ENCODE measurements around the gene PHLDB2.

PHLDB2 gene

GRCh38 chr3:111907151-111907550 lies 48.1 kb downstream of the PHLDB2 start:
- H3K4me3 ChIP-seq (ENCODE audit: low read depth, low read length): no peak overlapping the region
- DNase-seq (ENCODE audit: low read depth): no peak
- no peak for TF ChIP-seq MAX (IDR thresholded peaks at IDR 0.05; ENCODE audit: low read depth, low read length)
- no peak for TF ChIP-seq MYC (IDR thresholded peaks at IDR 0.05; ENCODE audit: low read depth, low read length)
- TF ChIP-seq, protein P1, sequence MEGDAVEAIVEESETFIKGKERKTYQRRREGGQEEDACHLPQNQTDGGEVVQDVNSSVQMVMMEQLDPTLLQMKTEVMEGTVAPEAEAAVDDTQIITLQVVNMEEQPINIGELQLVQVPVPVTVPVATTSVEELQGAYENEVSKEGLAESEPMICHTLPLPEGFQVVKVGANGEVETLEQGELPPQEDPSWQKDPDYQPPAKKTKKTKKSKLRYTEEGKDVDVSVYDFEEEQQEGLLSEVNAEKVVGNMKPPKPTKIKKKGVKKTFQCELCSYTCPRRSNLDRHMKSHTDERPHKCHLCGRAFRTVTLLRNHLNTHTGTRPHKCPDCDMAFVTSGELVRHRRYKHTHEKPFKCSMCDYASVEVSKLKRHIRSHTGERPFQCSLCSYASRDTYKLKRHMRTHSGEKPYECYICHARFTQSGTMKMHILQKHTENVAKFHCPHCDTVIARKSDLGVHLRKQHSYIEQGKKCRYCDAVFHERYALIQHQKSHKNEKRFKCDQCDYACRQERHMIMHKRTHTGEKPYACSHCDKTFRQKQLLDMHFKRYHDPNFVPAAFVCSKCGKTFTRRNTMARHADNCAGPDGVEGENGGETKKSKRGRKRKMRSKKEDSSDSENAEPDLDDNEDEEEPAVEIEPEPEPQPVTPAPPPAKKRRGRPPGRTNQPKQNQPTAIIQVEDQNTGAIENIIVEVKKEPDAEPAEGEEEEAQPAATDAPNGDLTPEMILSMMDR (IDR thresholded peaks at IDR 0.05; ENCODE audit: low read depth, low read length): no peak
- TF ChIP-seq POLR2A (IDR thresholded peaks at IDR 0.05; ENCODE audit: extremely low read depth, insufficient read length): no peak

DNA sequence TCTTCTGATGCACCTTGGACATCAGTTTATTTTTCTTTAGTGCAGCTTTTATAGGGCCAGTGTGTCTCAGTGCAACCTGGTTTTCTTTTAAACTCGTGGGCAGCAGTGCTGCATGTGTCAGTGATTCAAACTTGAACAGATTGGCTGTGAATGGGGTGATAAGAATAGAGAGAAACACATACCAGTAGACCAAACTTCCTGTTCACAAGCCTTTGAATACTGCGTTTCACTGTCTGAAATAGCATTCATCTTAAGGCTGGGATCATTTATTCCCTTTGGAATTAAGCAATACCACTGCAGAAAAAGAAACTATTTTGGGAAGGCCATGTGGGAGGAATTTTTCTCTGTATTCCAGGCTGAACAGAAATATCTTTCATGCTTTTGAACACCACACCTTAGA lies 51.7 kb downstream of the PHLDB2 start:
- no peak overlapping the region for H3K4me3 ChIP-seq (ENCODE audit: low read depth, low read length)
- DNase-seq (ENCODE audit: low read depth): no peak
- TF ChIP-seq, protein P1 (IDR thresholded peaks at IDR 0.05; ENCODE audit: low read depth, low read length): no peak
- no peak for TF ChIP-seq MYC (IDR thresholded peaks at IDR 0.05; ENCODE audit: low read depth, low read length)
- TF ChIP-seq POLR2A (IDR thresholded peaks at IDR 0.05; ENCODE audit: extremely low read depth, insufficient read length): no peak
- no peak for TF ChIP-seq MAX (IDR thresholded peaks at IDR 0.05; ENCODE audit: low read depth, low read length)

GRCh38 chr3:111911446-111911845 lies 52.4 kb downstream of the PHLDB2 start:
- no peak overlapping the region for H3K4me3 ChIP-seq (ENCODE audit: low read depth, low read length)
- no peak for DNase-seq (ENCODE audit: low read depth)
- no peak for TF ChIP-seq MYC (IDR thresholded peaks at IDR 0.05; ENCODE audit: low read depth, low read length)
- TF ChIP-seq POLR2A (IDR thresholded peaks at IDR 0.05; ENCODE audit: extremely low read depth, insufficient read length): no peak
- TF ChIP-seq, protein P1 (IDR thresholded peaks at IDR 0.05; ENCODE audit: low read depth, low read length): no peak
- no peak for TF ChIP-seq MAX (IDR thresholded peaks at IDR 0.05; ENCODE audit: low read depth, low read length)

DNA sequence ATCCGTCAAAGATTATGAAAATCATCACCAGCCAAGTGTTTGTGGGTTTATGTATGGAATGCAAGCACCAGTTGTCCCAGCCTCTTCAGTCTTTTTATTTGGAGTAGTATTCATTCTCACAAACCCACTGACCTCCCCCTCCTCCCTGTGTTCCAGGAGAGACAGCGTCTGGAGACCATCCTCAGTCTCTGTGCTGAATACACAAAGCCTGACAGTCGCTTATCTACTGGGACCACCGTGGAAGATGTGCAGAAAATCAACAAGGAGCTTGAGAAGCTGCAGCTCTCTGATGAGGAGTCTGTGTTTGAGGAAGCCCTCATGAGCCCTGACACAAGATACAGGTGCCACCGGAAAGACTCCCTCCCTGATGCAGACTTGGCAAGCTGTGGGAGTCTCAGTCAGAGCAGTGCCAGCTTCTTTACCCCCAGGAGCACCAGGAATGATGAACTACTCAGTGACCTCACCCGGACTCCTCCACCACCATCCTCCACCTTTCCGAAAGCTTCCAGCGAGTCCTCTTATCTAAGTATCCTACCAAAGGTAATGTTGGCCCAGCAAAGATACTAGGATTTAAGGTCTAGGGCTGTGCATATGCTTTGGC lies 54.2 kb downstream of the PHLDB2 start:
- TF ChIP-seq, protein P1 (IDR thresholded peaks at IDR 0.05; ENCODE audit: low read depth, low read length): no peak
- TF ChIP-seq MAX (IDR thresholded peaks at IDR 0.05; ENCODE audit: low read depth, low read length) (no peak), POLR2A (IDR thresholded peaks at IDR 0.05; ENCODE audit: extremely low read depth, insufficient read length) (no peak), MYC (IDR thresholded peaks at IDR 0.05; ENCODE audit: low read depth, low read length) (no peak)
- H3K4me3 ChIP-seq (ENCODE audit: low read depth, low read length): no peak overlapping the region
- DNase-seq (ENCODE audit: low read depth): no peak

DNA sequence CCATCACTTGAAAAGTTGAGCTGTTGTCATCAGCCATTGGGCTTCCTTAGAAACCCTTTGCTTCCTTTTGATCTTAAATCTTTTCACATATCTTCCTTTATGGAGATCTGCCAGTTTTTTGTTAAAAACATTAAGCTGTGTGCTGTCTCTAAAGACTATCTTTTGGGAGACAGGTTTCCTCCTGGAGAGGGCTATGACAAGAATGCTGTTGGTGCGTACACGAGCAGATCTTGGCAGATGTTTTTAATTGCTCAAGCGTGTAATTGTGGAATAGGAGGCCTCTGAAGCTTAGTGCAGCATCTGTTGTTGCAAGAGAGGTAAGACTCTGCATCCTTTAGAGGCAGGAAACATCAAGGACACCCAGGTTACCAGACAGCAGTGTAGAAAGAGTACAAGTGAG lies 56.8 kb downstream of the PHLDB2 start:
- no peak for TF ChIP-seq MYC (IDR thresholded peaks at IDR 0.05; ENCODE audit: low read depth, low read length)
- TF ChIP-seq, protein P1 (IDR thresholded peaks at IDR 0.05; ENCODE audit: low read depth, low read length): no peak
- no peak for DNase-seq (ENCODE audit: low read depth)
- no peak overlapping the region for H3K4me3 ChIP-seq (ENCODE audit: low read depth, low read length)

- no peak overlapping the region for H3K4me3 ChIP-seq (ENCODE audit: low read depth, low read length)
- no peak for DNase-seq (ENCODE audit: low read depth)
- TF ChIP-seq POLR2A (IDR thresholded peaks at IDR 0.05; ENCODE audit: extremely low read depth, insufficient read length) (no peak), MYC (IDR thresholded peaks at IDR 0.05; ENCODE audit: low read depth, low read length) (no peak), MAX (IDR thresholded peaks at IDR 0.05; ENCODE audit: low read depth, low read length) (no peak)
- TF ChIP-seq, protein P1 (IDR thresholded peaks at IDR 0.05; ENCODE audit: low read depth, low read length): no peak
Observed at GRCh38 chr3:111917300-111917699, 58.2 kb downstream of the PHLDB2 start.

All from NB4 (cell line).